C4-2B (cell line): ENCODE measurements around the gene LRP1B.

Source experiments
- ZFX ChIP-seq: fragments of 450-650 bp; IDR thresholded peaks from 2 replicates; pipeline ENCODE4 v1.6.1; 2017
- TF ChIP-seq, protein P1 (sequence below): fragments of 450-650 bp; conservative IDR thresholded peaks from 2 replicates; pipeline ENCODE4 v1.5.1; 2017; ENCODE audit warnings: mild to moderate bottlenecking

DNA sequence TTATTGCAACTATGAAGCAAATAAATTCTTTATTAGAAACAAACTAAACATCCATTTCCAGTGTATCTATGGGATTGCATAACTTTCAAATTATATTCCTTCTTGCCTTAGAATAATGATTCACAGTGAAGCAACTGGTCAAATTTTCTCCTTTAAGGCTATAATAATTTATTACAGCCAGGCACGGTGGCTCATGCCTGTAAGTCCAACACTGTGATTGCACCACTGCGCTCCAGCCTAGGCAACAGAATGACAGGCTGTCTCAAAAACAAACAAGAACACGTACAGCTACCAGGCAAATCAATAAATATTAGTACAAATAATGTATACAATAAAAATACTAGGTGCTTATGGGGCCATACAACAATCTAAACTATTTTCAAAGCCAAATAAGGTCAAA lies 1416.2 kb downstream of the LRP1B start:
- TF ChIP-seq, protein P1, sequence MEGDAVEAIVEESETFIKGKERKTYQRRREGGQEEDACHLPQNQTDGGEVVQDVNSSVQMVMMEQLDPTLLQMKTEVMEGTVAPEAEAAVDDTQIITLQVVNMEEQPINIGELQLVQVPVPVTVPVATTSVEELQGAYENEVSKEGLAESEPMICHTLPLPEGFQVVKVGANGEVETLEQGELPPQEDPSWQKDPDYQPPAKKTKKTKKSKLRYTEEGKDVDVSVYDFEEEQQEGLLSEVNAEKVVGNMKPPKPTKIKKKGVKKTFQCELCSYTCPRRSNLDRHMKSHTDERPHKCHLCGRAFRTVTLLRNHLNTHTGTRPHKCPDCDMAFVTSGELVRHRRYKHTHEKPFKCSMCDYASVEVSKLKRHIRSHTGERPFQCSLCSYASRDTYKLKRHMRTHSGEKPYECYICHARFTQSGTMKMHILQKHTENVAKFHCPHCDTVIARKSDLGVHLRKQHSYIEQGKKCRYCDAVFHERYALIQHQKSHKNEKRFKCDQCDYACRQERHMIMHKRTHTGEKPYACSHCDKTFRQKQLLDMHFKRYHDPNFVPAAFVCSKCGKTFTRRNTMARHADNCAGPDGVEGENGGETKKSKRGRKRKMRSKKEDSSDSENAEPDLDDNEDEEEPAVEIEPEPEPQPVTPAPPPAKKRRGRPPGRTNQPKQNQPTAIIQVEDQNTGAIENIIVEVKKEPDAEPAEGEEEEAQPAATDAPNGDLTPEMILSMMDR, result no peak
- no peak for TF ChIP-seq ZFX
